GM18873 (cell line): Measurements from ENCODE around the gene SIGLEC6.
A peak's percentile ranks its signal among the peaks of the same experiment; 100 is the strongest.

Experiments
- ATAC-seq: cut with Tn5 transposase; IDR thresholded peaks from one replicate; pipeline ENCODE4 v1.9.1; 2021; ENCODE audit warnings: mild to moderate bottlenecking, moderate library complexity, moderate number of reproducible peaks; ENCODE audit not compliant: unreplicated experiment, low FRiP score

SIGLEC6 gene

DNA sequence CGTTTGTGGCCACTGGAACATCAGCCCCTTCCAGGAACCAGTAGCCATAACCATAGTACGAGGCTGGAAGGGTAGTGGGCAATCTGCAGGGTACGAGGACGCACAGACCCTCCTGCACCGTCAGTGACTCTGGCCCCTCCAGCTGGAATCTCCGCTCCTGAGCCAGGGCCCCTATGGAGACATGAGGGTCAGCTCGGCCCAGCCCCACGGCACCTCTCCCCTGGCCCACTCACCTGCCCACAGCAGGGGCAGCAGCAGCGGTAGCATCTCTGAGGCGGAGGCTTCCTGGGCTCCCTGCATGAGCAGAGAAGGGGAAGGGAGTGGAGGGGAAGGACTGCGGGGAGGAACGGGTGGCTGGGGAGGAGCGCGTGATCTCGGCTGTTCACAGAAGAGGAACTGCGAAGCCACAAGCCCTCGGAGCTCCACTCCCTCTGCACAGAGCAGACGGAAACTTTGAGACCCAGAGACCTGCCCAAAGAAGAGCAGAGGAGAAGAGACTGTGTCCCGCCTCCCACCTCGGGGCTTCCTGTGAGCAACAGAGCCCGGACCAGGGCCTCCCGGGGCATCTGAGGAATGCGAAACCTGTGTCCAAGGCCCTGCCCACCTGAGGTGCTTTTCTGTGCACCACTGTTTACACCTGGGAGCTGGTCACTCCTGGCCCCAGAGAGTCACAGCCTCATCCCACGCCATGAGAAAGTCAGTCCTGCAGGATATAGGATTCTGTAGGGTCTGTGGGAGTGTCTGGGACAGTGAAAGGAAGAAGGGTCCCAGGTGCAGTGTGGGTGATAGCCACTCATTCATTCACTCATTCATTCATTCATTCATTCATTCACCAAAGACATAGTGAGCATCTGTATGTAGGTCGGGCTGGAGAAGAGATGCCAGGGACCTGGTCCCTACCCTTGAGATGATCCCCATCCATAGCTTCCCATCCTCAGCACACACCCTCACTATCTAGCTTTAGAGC, at the start of gene SIGLEC6:
Gene SIGLEC6 (minus strand): TSS at position 322 of the 967 bp plus-strand sequence. CDS start 22 bp downstream, at position 300.
- ATAC-seq, result no peak

DNA sequence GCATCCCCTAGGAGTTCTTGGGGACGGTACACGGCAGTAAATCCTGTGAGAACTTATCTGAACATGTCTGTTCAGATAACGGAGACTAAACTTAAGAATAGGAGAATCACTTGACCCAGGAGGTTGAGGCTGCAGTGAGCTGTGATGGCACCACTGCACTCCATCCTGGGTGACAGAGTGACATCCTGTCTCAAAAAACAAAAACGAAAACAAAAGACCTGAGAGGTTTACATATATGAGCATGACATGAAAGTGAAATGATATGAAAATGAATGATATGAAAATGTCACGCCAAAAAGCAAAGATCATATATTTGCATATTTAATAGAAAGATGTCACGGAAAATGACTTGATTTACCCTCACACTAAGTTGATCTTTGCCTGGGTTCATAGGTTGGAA, 45.4 kb upstream of the SIGLEC6 start:
- ATAC-seq, result no peak

DNA sequence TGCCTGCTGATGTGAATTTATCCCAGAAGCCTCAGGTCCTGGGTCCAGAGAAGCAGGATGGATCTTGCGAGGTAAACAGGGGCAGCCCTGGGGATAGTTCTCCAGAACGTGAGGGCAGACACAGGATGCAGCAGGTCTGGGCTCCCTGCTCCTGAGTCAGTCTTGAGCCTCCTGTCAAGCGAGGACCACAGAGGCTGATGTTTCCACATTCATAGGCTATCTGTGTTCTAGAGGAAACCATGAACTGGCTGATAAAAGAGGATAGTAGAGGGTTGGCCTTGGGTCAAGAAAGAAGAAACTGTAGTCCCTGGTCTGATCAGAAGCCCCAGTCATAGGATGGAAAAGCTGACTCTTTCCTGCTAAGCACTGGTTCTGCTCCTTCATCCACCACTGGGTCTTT, 41.9 kb upstream of the SIGLEC6 start:
- ATAC-seq, result no peak

DNA sequence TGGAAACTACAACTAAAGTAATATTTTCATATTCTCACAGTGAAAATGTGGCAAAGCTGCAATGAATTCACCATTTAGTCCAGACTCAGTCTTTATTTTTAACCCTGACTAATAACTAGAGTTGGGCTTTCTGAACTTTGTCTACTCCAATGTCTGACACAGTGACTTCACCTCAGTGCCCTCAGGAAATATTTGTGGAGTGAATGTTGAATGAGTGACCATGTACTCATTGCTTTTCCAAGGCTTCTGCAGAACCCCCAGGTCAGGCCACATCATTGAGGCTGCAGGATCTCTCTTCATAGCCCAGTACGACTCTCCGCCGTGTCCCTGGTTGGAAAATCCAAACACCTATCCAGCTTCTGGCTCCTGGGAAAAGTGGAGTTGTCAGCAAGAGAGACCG, 41.4 kb upstream of the SIGLEC6 start:
- no peak for ATAC-seq

DNA sequence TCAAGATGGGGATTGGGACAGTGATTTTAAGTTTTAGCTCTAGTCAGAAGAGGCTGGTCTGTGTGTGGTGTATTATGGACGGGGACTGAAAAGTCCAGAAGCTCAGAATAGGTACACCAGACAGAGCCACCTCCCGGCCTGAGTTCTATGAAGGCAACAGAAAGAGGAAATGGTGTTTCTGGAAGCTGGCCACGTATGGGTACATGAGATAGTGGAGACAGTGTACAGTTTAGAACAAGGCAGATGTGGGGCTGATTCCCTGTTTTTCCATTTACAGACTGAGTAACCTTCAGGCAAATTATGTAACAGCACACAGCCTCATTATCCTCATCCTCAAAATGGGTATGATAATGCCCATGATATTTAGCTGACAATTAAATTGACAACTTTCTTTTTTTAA, 40.9 kb upstream of the SIGLEC6 start:
- ATAC-seq, result no peak

DNA sequence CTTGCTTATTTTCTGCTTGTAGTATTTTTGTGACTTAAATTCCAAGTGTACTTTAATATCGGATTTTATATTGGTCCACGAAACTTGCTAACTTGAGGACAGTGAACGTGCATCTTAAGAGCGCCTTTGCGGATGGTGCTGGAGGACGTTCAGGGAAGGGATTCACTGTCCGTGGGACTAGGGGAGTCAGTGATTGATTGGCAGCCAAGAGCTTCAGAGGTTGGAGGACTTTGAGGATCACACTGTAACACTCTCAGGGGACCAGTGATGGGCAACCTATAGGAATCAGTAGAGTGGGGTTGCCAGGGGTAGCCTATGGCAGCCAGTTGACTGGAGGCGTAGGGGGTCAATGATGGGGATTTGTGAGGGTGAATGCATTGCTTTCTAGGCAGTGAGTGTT, 40.1 kb upstream of the SIGLEC6 start:
- no peak for ATAC-seq

DNA sequence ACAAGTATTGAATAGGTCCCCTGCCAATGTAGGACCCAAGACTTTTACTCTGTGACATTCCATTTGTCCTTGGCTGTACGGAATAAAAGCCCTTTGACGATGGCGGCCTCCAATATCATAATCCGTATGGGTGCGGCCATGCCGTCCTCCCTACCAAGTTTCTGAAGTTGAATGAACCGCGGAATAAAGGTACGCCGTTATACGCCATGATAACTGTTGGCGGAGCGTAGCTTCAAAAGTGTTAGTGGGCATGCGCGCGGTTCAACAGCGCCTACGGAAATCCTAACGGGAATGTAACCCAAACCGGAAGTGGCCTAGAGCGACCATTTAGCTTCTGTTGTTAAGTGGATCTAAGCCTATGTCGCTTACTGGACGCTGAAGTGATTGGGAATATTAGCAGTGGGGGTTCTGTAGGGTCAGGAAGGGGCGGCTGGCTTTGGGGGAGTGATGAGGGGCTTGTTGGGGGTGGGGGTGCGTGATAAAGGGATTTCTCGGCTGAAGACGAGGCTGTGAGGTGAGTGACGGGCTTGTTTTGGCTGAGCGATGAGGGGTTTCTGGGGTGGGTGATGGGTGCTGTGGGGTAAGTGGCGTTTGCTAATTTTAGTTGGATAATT, 39.6 kb upstream of the SIGLEC6 start, which contains the start of gene ZNF175:
Gene ZNF175 (plus strand): TSS at position 322 of the 614 bp plus-strand sequence. CDS start 2,047 bp downstream, outside the sequence.
- peak; percentile 82 for ATAC-seq

DNA sequence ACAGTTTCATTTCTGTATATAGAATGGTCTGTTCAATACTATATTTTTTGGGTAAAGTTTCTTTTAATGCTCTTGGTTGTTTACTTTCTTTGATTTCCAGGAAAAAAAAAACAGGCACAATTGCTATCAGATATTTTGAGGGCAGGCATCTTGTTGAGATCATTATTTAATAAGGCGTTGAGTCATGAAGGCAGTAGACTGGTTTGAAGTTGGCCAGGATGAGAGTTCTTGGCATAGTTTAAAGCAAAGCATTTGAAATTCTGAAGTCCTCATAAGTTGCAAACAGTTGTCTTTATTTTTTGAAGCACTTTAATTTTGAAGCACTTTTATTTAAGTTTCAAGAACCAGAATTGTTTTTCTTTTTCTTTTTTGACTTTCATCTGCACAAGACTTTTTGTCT, 37.0 kb upstream of the SIGLEC6 start:
- ATAC-seq, result no peak

DNA sequence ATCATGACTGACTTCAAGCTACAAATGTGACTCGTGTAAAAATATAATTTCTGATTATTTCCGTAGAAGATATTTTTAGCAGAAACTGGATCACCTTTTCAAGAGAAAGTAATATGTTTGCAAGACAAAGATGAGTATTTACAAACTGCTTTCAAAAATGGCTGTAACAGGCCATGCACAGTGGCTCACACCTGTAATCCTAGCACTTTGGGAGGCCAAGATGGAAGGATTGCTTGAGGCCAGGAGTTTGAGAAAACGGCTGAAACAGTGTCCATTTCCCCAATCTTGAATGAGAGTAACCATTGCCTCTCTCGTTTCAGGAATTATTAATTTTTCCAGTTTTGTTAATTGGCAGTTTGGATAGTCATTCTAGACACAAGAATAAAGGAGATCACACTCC, 36.1 kb upstream of the SIGLEC6 start:
- no peak for ATAC-seq

DNA sequence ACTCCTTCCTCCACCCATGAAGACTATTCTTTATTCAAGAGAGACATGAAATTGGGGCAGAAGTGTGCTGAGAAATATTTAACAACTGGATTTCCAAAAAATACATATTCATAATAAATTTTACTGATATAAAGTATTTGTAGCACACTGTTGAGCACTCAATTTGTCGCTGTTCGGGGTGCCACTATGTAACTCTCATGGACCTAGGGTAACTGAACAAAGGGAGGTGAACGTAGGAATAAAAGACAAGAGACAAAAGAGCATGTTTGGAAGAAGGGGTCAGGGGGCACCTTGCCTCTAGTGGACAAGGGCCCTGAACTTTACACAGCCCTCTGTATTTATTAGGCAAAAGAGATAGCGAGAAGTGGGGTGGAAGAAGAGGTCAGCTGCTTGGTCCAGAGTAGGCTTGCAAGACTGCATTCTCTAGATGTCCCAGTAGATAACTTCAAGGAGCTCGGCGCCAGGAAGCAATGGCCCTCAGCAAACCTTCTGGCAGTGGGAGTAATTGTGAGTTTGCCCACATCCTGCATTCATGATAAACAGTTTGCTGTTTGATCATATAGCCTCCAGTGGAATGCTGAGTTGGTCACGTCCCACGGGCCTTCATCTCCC, 35.1 kb upstream of the SIGLEC6 start:
- ATAC-seq, result no peak

DNA sequence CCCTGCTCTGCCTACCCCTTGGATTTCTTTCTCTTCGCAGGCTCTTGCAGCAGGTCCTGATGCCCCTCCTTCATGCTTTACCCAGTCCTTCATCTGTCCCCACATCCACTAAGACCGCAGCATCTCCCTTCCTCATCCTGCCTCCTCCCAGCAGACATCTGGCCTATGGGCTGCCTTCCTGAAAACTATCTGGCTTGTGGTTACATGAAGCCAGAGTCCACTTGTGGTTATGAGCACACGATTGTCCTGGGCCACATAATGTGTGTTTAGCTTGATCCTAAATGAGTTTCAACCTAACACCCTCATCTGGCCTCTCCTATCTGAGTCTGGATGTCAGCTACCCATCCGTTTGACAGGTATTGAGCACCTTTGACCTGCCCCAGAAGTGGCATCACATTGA, 34.1 kb upstream of the SIGLEC6 start:
- no peak for ATAC-seq

DNA sequence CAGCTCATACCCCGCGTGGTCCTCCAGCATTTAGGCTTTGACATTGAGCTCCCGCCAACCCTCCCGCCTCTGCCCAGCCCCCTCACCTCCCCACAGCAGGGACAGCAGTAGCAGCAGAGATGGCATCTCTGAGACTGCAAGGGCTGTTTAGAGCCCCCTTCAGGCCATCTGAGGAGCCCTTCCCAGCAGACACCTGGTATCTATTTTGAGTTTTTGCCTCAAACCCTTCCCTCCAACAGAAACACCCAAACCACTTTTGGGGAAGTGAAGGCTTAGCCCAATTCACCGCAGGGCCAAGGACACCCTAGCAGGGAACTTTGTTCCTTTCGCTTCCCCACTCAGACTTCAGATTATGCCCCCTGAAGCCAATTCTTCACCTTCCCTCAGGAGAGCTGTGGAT, 33.3 kb upstream of the SIGLEC6 start:
- ATAC-seq, result no peak

DNA sequence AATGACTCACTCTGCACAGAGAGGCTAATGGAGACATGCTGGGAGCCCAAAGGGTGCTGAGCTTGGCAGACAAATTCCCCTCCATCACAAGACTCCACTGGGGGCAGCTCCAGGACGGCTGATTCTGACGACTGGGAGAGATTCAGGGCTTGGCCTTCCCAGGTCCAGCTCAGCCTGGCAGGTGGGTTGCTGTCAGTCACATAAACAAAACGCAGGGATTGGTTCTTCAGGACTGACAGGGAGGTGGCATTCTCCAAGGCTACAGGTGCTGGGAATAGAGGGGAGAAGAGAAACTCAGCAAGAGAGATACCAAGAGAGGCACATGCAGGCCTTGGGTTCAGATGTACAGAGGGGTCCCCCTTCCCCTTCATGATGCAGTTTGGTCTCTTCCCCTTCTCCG, 28.9 kb upstream of the SIGLEC6 start:
- no peak for ATAC-seq

DNA sequence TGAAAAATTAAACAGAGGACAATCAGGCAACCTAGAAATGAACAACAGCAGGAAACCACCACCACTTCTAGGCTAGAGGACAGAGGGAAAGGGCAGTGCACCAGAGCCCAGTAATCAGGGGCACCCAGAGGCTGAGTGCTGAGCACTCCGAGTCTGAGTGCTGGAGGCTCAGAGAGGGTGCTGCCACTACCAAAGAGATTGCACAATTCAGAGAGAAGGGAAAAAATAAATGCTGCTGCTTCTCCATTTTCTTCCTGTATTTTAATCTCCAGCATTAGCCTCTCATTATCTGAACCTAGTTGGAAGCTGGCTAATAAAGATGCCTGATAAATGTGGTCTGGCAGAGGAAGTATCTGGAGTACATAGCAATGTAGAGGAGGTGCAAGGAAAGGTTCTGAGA, 27.8 kb upstream of the SIGLEC6 start:
- ATAC-seq, result no peak

DNA sequence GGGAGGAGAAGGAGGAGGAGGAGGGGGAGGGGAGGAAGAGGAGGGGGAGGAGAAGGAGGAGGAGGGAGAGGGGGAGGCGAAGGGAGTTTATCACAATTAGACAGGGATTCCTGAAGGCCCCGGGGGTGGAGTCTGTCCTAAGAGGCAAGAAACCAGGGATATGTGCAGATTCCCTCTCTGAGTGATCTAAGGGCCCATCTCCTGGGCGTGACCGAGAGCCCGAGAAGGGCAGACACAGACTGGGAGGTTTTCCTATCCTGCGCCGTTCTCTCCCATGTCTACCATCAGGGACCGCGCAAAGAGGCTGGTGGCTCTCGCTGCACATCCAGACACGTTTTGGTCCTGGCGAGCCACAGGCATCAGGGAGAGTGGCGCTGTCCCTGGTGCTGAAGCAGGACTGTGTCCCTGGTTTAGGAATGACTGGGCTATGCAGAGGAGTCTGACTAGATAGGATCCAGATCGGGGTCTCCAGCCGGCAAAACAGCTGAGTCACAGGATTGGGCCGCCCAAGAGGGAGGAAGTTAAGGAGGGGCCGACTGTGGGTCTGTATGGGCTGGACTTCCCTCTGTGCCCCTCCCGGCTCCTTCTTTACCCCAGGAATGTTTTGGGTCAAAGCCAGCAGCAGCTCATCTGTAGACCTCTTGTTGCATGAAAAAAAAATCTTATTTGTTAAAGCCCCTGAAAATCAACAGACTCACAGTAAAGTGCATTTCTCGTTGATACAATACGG, 21.7 kb upstream of the SIGLEC6 start:
- no peak for ATAC-seq

DNA sequence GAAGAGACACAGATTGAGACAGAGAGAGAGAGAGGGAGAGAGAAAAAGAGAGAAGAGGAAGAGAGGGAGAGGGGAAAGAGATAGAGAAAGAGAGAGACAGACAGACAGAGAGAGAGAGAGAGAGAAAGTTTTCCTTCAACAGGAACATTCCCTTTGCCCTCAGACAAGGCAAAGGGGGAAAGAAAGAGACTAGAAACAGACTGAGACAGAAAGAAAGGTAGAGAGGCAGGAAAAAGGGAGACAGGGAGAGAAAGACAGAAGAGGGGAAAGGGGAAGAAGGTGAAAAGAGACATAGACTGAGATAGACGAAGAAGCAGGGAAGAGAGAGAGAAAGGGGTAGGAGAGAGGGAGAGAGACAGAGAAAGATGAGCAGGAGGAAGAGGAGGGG, 21.1 kb upstream of the SIGLEC6 start:
- no peak for ATAC-seq

DNA sequence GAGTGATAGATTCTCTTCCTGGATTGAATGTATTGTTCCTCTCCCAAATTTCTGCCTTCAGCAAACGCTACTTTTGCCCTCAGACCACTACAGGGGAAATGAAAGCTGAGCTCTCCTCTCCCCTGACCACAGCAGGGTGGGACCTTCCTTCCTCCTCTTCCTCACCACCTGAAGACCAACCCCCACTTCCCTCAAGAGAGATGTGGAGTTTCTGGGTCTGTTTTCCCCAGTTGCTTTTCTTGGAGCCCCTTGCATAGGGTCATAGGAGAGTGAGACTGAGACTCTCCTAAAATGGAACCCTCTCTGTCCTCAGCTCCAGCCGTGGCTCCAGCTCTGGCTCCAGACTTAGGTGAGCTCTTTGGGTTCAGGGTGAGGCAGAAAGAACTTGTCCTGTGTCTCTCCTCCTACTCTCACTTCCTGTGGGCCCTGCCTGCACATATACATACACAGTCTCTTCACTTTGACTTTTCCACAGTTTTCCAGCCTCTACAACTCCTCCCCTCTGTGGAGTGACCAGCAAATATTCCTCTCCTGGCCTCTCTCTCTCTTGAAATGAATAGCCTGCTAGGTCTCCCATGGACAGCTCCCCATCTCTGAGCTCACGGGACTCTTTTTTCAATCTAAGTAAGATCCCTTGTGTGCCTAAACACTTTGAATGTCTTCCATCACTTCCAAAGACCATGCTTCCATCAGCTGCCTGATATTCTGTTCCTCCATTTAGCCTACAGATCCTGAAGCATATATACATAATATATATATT, 20.4 kb upstream of the SIGLEC6 start:
- ATAC-seq, result no peak

DNA sequence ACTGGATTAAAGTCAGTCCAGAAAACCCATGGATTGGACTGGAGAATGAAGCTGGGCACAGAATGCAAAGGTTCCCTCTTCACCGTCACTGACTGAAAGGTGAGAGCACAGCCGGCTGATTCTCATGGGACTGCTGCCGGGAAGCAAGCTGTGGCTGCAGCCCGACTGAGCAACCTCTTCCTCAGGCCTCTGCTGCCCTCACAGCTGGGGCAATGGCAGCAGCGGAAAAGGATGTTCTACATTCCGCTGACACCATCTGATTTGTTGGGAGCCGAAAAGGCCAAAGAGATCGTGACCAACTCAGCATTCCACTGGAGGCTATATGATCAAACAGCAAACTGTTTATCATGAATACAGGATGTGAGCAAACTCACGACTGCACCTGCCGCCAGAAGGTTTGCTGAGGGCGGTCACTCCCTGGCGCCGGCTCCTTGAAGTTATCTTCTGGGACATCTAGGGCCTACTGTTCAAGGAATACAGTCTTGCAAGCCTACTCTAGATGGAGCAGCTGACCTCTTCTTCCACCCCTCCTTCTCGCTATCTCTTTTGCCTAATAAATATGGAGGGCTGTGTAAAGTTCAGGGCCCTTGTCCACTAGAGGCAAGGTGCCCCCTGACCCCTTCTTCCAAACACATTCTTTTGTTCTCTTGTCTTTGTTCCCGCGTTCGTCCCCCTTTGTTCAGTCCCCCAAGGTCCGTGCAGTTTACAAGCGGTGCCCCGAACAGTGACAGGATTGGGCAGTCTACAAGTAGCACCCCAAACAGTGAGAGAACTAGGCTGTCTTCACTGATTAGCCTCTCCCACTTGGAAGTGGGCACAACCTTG, 19.6 kb upstream of the SIGLEC6 start:
- no peak for ATAC-seq
